Adrenal gland (tissue), 12 donors: ENCODE measurements around the gene MDGA2. TPM values are rescaled to one million over a fixed set of nuclear protein-coding genes. Genes with fewer than 3 reads are reported as not detected.

Source experiments
- DNase-seq, 7 donors: peaks; one replicate each; pipeline ENCODE4 v3.0.0-alpha.2; 2019 to 2020
- H3K27ac ChIP-seq, 5 donors: fragments of 200-600 bp; sonication (generic) in 4 of 5; 1 replicate in 3 of 5; 2 replicates in 2 of 5; pipeline versions ENCODE4 v1.5.1 to v1.8.0; 2016 to 2020; ENCODE audit warnings: mild to moderate bottlenecking in 1 of 5
- H3K27me3 ChIP-seq: fragments of 200-600 bp; 2 replicates; pipeline ENCODE4 v1.8.0; 2021
- H3K36me3 ChIP-seq, 2 donors: fragments of 200-600 bp; replicated peaks in 1 of 2; 1 replicate in 1 of 2; 2 replicates in 1 of 2; pipeline versions ENCODE4 v1.5.1 to v1.8.0; 2018 to 2022
- H3K4me1 ChIP-seq, 2 donors: fragments of 200-600 bp; replicated peaks in 1 of 2; 1 replicate in 1 of 2; 2 replicates in 1 of 2; pipeline versions ENCODE4 v1.5.1 to v1.8.0; 2018 to 2021
- H3K4me3 ChIP-seq, 4 donors: fragments of 200-600 bp; sonication (generic) in 3 of 4; one replicate each; pipeline ENCODE4 v1.5.1; 2016 to 2018
- H3K9me3 ChIP-seq, 3 donors: fragments of 200-600 bp; sonication (generic) in 1 of 3; replicated peaks in 1 of 3; 1 replicate in 2 of 3; 2 replicates in 1 of 3; pipeline versions ENCODE4 v1.5.1 to v1.8.0; 2016 to 2021
- POLR2A ChIP-seq, 2 donors: fragments of 450-650 bp; IDR thresholded peaks; one replicate each; pipeline ENCODE4 v1.6.1; 2017; ENCODE audit warnings: antibody characterized with exemption in 2 of 2, mild to moderate bottlenecking in 2 of 2, moderate library complexity in 1 of 2
- WGBS, 4 donors: extraction: QIAGEN DNeasy Blood & Tissue Kit in 2 of 4; methylation state at CpG; one replicate each; pipeline versions ENCODE4 v1.1.5 to v1.1.7; 2013 to 2017; 5-methylcytosine and 5-hydroxymethylcytosine counted together
- intact Hi-C, 2 donors: fragments of 100-400 bp; cut with DNase I; formaldehyde crosslinking; loops; one replicate each; pipeline versions ENCODE4 v1.14.1 to v1.15.0; 2022 to 2023
- polyA plus RNA-seq, 3 donors: library from polyadenylated mRNA; stranded (reverse); fragments of 200-250 nt in 2 of 3; fragments of 350-450 nt in 1 of 3; fragmentation: Illumina TruSeq in 1 of 3; extraction: RNeasy Lipid Tissue Mini Kit (QIAGEN cat#74804) in 1 of 3; gene quantifications; one replicate each; pipeline ENCODE4 v1.2.3, GENCODE V29; 2013 to 2014
- total RNA-seq, 9 donors: library from RNA; depleted of rRNA in 4 of 9; stranded (reverse); fragments of >200 nt in 4 of 9; fragments of 120-200 nt in 1 of 9; fragmentation: NEBNext Ultra II Directional in 1 of 9; extraction: Animal tissue kit (Norgen Biotek cat#: 25700) in 1 of 9; gene quantifications; one replicate each; pipeline versions ENCODE4 v1.1.0 to v1.2.4, GENCODE V29; 2013 to 2023
- TF ChIP-seq, protein P1 (sequence below), 6 experiments: fragments of 450-650 bp in 4 of 6; fragments of 200-600 bp in 2 of 6; sonication (generic) in 1 of 6; IDR thresholded peaks; 1 replicate in 5 of 6; 2 replicates in 1 of 6; pipeline versions ENCODE4 v1.5.1 to v1.8.0; 2016 to 2021; ENCODE audit warnings: antibody characterized with exemption in 6 of 6, mild to moderate bottlenecking in 2 of 6, moderate library complexity in 1 of 6
- donor health status: healthy with polysubstance abuse.
- donor health status: Bipolar disorder and iron deficiency.
- donor health status: DM: yes; HTN: yes; CAD: no.
- donor health status: DM: no; HTN: no; CAD: no.
- donor health status: DM: no; HTN: no; CAD: no.
- donor health status: DM: yes; HTN: yes; CAD: no.

Gene MDGA2
- total and polyA plus RNA-seq, 12 donors: 0.08 to 3.5 (median 0.34) TPM; not detected in 5

DNA sequence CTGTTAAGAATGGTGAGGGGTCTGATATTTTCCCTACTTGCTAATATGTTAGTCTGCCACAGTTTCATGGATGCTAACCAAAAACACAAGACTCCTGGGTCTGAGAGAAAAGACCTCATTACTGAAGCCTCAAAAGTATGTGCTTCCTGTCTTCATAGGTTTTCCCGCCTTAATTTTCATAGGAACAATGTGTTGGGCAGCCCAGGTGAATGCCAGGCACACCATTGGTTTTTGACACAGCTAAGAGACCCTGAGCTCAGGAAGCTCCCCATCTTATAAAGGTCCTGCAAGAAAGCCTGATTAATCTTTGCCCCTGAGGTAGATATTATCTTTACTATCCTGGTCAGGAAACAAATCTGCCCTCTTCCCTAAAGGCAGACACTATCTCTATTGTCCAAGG lies 464.1 kb downstream of the MDGA2 start:
- TF ChIP-seq POLR2A (IDR thresholded peaks at IDR 0.05): no peak
- TF ChIP-seq, protein P1, sequence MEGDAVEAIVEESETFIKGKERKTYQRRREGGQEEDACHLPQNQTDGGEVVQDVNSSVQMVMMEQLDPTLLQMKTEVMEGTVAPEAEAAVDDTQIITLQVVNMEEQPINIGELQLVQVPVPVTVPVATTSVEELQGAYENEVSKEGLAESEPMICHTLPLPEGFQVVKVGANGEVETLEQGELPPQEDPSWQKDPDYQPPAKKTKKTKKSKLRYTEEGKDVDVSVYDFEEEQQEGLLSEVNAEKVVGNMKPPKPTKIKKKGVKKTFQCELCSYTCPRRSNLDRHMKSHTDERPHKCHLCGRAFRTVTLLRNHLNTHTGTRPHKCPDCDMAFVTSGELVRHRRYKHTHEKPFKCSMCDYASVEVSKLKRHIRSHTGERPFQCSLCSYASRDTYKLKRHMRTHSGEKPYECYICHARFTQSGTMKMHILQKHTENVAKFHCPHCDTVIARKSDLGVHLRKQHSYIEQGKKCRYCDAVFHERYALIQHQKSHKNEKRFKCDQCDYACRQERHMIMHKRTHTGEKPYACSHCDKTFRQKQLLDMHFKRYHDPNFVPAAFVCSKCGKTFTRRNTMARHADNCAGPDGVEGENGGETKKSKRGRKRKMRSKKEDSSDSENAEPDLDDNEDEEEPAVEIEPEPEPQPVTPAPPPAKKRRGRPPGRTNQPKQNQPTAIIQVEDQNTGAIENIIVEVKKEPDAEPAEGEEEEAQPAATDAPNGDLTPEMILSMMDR (IDR thresholded peaks at IDR 0.05): no peak
- no peak for DNase-seq
- Histone ChIP-seq H3K27ac (no peak overlapping the region), H3K27me3 (no peaks in the 10 kb centered on the region), H3K4me3 (no peak overlapping the region), H3K4me1 (no peaks in the 10 kb centered on the region), H3K9me3 (no peaks in the 10 kb centered on the region), H3K36me3 (no peaks in the 10 kb centered on the region)
- intact Hi-C loops: no loop called here
- WGBS, 4 donors: 79 to 89% (median 83%) methylated on average over 1 of the region's 1 CpG

DNA sequence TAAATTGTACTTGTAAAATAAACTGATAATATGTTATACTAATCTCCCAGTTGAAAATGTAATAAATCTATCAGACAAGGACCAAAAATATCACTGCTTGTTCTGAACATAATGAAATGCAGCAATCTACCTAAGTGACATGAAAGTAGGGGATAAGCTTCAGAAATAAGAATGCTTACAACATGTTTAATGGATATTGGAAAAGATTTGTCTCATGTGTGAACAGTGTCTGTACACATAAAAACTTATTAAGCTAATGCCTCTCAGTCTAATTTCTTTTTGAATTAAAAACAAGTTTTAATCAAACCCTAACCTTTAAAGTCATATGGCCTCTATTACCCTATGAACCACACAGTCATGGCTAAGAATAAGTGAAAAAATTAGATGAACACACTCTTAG lies 465.3 kb downstream of the MDGA2 start:
- Histone ChIP-seq H3K27me3 (no peaks in the 10 kb centered on the region), H3K27ac (no peak overlapping the region), H3K36me3 (no peaks in the 10 kb centered on the region), H3K4me3 (no peak overlapping the region), H3K9me3 (no peaks in the 10 kb centered on the region), H3K4me1 (no peaks in the 10 kb centered on the region)
- DNase-seq: no peak
- no peak for TF ChIP-seq POLR2A (IDR thresholded peaks at IDR 0.05)
- TF ChIP-seq, protein P1 (IDR thresholded peaks at IDR 0.05): no peak
- intact Hi-C loops: no loop called here

DNA sequence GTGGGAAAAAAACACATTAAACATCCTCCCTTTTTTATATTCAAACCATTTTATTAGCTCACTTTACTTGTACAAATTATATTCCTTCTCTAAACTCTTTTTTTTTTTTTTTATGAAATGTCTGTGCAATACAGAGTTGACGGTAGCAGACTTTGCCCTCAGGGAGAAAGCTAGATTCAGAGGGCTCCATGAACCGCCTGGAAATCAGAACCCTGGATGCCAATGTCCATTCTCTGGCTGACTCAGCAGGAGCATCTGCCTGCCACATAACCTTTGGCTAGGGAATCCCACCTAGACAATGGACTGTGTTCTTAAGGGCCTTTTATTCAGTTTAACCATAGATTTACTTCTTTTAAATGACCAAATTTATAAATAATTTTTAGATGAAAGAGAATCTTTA lies 467.0 kb downstream of the MDGA2 start:
- H3K9me3 ChIP-seq: no peaks in the 10 kb centered on the region
- WGBS, 4 donors: 81 to 89% (median 85%) methylated on average over 2 of the region's 2 CpGs
- TF ChIP-seq POLR2A (IDR thresholded peaks at IDR 0.05): no peak
- TF ChIP-seq, protein P1 (IDR thresholded peaks at IDR 0.05): no peak
- intact Hi-C loops: loop anchor here in 1 of 2 donors (10.0 kb wide), 1 partner anchor 164 kb away; no protein-coding TSS in a partner anchor
- no peaks in the 10 kb centered on the region for H3K27me3 ChIP-seq
- no peak for DNase-seq
- no peak overlapping the region for H3K4me3 ChIP-seq
- no peak overlapping the region for H3K27ac ChIP-seq
- no peaks in the 10 kb centered on the region for H3K4me1 ChIP-seq
- H3K36me3 ChIP-seq: no peaks in the 10 kb centered on the region

DNA sequence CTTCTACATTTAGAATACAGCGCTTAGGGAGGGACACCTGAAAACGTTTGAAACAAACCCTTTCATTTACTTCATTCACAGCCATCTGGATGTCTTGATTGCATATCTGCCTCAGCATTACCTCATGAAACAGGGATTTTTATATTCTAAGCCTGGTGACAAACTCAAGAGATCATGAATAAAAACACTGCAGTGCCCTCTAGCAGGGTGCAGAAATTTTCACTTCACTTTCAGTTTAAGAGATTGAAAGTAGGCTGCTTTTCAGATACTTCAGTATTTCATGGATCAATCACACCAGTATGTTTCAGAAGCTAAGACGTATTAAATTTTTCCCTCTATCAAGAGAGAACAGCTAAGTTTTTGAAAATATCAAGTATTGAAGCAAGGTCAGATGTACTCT lies 467.8 kb downstream of the MDGA2 start:
- WGBS, 4 donors: 38 to 46% (median 43%) methylated on average over 3 of the region's 3 CpGs
- H3K4me1 ChIP-seq: no peaks in the 10 kb centered on the region
- H3K9me3 ChIP-seq: no peaks in the 10 kb centered on the region
- no peak for TF ChIP-seq POLR2A (IDR thresholded peaks at IDR 0.05)
- TF ChIP-seq, protein P1 (IDR thresholded peaks at IDR 0.05): no peak
- H3K36me3 ChIP-seq: no peaks in the 10 kb centered on the region
- intact Hi-C loops: loop anchor here in 1 of 2 donors (10.0 kb wide), 1 partner anchor 163 kb away; no protein-coding TSS in a partner anchor
- H3K27me3 ChIP-seq: no peaks in the 10 kb centered on the region
- no peak overlapping the region for H3K4me3 ChIP-seq
- DNase-seq: no peak
- H3K27ac ChIP-seq: no peak overlapping the region
